ENCODE results near the gene TARBP2.

- TF ChIP-seq TCF4 (CRISPR knock-in tag; IDR thresholded peaks at IDR 0.05; ENCODE audit: borderline replicate concordance), result no peak
- TF ChIP-seq PPARA (CRISPR knock-in tag; IDR thresholded peaks at IDR 0.05; ENCODE audit: borderline replicate concordance), result no peak
- TF ChIP-seq ZFP3 (CRISPR knock-in tag; IDR thresholded peaks at IDR 0.05), result no peak
- TF ChIP-seq CREB5 (CRISPR knock-in tag; IDR thresholded peaks at IDR 0.05; ENCODE audit: low read depth), result no peak
- TF ChIP-seq GLIS3 (CRISPR knock-in tag; IDR thresholded peaks at IDR 0.05), result no peak
- no peak for TF ChIP-seq ARNTL (CRISPR knock-in tag; IDR thresholded peaks at IDR 0.05; ENCODE audit: borderline replicate concordance, low read depth)
- TF ChIP-seq CSDC2 (CRISPR knock-in tag; IDR thresholded peaks at IDR 0.05), result no peak
- no peak for TF ChIP-seq OSR1 (CRISPR knock-in tag; IDR thresholded peaks at IDR 0.05)
- TF ChIP-seq ZC3H10 (CRISPR knock-in tag; IDR thresholded peaks at IDR 0.05), result no peak
- TF ChIP-seq ZFP30 (CRISPR knock-in tag; IDR thresholded peaks at IDR 0.05), result no peak
- no peak for TF ChIP-seq ZNF565 (CRISPR knock-in tag; conservative IDR thresholded peaks at IDR 0.05; ENCODE audit: low read depth)
- TF ChIP-seq TOX (CRISPR knock-in tag; IDR thresholded peaks at IDR 0.05; ENCODE audit: borderline replicate concordance), result no peak
These were observed 51.6 kb downstream of the TARBP2 start for GRCh38 chr12:53552361-53553327.

Measured in SK-N-SH treated with all-trans-retinoic acid at 6 μM for 48 hours (cell line).